HG03565 (cell line): Measurements from ENCODE around the gene CRK.

Experiments
- ATAC-seq: cut with Tn5 transposase; IDR thresholded peaks from one replicate; pipeline ENCODE4 v1.9.1; 2021; ENCODE audit warnings: mild to moderate bottlenecking, moderate library complexity; ENCODE audit not compliant: unreplicated experiment

Gene CRK

GRCh38 chr17:1486802-1487695 is 31.0 kb upstream of the CRK start:
- no peak for ATAC-seq

DNA sequence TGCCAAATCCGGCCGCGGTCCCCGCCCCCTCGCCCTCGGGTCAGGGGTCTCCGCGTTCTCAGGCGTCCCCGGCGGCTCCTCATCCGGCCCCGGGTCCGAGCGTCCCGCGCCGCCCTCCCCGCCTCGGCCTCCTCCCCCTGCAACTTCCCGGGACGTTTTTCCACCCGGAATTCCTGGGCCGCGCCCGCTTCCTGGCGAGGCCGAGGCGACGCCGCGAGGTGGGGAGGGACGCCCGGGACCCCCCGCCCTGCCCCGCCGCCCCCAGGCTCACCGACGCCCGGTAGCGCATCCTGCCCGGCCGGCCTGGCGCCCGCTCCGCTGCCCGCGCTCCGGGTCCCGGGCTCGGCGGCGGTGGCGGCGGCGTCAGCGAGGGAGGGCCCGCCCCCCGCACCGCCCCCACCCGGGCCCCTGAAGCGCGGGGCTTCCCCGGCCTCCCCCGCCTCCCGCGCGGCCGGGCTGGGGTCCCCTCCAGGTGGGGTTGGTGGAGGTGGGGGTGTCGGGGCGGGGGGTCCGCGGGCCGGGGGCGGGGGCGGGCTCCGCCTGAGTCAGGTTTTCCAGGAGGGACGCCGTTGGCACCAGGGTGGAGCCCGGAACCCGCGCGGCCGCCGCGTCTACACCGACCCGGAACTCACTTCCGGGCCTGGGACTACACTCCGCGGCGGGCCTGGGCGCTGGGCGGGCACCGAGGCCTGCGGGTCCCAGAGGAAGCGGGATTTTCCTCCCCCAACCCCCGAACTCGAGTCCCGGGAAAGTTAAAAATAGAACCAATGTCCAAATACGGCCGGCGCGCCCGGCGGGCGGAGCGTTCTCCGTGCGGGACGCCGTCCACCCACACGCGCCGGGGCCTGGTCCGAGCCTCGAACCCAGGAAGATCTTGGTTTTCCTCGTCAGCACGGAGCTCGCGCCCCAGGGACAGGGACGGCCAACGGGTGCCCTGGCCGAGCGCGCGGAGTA is 29.7 kb upstream of the CRK start:
- no peak for ATAC-seq

GRCh38 chr17:1484676-1485422 is 28.8 kb upstream of the CRK start:
- ATAC-seq = no peak

GRCh38 chr17:1484060-1484535 is 28.1 kb upstream of the CRK start:
- no peak for ATAC-seq

- ATAC-seq = no peak
Measured at GRCh38 chr17:1482680-1483079, 26.6 kb upstream of the CRK start.

GRCh38 chr17:1481736-1482135 is 25.7 kb upstream of the CRK start:
- ATAC-seq = no peak

GRCh38 chr17:1480747-1481465 is 24.9 kb upstream of the CRK start:
- no peak for ATAC-seq

DNA sequence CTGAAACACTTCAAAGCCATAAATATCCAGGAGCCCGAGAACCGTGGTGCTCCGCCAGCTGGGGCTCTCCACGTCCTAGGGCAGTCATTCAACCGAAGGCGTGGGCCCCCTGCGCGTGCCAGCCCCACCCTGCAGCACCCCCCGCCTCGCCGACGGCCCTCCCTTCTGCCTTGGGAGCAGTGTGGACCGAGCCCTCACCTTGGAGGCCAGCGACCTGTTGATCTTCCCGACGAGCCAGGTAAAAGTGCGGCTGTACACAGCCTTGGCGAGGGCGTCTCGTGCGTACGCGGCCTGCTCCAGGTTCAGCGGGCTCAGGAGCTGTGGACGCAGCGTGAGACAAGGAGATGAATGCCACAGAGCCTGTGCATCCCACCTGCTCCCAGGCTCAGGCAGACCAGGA is 22.4 kb upstream of the CRK start:
- ATAC-seq = no peak

GRCh38 chr17:1475321-1475854 is 19.4 kb upstream of the CRK start:
- no peak for ATAC-seq

DNA sequence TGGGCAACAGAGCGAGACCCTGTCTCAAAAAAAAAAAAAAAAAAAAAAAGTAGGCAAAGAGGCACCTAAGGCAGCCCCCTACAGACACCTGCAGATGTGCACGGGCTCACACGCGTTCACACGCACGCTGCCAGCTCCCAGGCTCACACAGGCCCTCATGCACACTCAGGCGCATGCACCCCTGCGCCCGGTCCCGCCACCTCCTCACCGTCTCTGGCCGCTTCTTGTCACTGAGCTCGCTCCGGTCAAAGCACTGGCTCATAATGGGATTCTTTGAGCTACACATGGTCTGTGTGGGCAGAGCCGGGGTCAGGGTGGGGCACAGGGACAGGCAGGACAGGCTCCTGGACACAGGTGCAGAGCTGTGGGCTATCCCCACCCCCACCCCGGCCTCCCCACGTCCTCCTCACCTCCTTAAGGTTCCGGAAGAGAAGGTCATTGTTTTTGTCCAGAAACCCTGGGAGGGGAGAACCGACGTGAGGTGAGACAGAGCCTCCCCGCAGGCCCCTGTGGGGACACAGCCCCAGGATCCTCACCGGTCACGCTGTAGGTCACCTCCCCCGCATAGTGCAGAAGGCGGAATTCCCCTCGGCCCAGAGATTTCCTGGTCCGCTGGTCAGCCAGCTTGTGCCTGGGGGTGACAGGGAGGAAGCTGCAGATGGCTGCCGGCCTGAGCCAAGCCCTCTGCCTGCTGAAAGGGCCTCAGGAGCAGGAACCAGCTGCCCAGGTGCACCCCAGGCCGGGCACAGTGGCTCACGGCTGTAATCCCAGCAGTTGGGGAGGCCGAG is 18.6 kb upstream of the CRK start:
- ATAC-seq = peak; percentile 49

DNA sequence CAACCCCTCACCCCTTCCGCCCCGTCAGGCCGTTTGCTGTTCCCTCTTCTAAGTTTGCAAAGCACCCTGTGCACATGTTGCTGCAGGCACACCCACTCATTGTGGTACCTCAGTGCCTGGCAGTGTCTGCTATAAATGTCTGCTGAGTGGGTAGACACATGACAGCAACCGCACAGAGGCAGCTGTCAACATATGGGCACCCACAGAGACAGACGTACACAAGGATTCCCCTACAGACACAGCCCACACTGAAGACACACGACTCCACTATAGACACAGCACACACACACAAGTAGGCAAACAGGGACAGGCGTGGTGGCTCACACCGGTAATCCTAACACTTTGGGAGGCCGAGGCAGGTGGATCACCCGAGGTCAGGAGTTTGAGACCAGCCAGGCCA is 17.8 kb upstream of the CRK start:
- no peak for ATAC-seq

DNA sequence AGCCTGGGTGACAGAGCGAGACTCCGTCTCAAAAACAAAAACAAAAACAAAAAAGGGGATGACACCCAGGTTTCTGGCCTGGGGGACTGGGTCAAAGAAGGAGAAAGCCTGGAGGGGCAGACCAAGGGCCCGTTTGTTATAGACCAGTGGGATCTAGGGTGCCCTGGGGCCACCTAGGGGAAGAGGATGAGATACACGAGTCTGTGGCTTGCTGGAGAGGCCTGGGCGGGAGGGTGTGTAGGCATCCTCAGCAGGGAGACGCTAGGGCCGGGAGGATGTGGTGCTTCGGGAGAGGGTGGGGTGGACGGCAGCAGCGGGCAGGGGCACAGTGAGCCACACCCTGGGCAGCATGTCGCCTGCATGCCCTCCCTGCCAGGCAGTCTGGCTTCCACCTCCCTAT is 17.1 kb upstream of the CRK start:
- no peak for ATAC-seq

- ATAC-seq = no peak
Measured at GRCh38 chr17:1471911-1472821, 16.1 kb upstream of the CRK start.

DNA sequence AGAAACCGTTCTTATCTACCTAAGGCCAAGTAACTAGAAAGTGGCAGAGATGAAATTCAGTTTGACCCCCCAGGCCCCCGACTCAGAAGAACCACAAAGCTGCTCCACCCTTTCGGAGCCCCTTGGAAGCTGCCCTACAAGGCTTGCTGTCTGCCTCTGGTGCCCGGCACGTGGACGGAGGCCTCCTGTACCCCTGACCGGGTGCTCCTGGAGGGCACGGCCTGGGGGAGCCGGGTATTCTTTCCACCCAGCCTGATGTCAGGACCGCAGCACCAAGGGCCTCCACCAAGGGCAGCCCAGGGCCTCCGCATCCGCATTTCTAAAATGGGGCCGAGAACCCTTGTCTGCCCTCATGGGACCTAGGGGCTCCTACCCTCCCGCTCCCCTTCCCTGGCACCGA is 15.5 kb upstream of the CRK start:
- ATAC-seq = no peak

DNA sequence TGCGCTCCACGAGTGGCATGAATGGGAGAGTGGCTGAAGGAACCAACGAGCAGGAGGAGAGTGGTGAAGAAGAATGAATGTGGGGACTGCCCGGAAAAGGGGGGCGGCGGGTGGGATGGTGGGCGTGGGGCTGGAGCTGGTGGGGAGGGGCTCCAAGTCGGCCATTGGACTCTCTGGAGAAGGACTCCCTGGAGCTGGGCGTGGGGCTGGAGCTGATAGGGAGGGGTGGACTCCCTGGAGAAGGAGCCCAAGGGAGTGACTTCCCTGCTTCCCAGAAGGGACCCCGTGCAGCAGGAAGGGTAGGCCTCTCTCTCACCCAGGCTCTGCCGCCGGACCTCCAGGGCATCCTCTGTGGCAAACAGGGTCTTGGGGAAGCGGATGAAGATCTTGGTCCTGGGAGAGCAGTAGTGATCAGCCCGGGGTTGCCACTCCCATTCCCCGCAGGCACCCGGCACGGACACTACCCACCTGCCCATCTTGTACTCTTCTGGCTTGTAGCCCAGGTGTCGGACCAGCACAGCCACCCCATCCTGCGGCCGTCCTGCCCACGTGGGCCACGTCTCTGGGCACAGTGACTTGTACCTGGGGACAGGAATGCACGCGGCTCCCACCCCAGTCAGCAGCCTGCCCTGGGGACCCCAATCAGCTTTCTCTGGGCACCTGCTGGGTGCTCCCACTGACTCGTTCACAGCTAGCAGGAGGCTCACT is 14.9 kb upstream of the CRK start:
- ATAC-seq = no peak

- ATAC-seq = no peak
Measured at GRCh38 chr17:1470071-1470754, 14.2 kb upstream of the CRK start.

- no peak for ATAC-seq
Measured at GRCh38 chr17:1469231-1469852, 13.3 kb upstream of the CRK start.
